ENCODE data around the gene DNAH3.
"Not testable (repeated sequence)": the region's sequence is repeated elsewhere in the genome, so short reads cannot be mapped to it uniquely, and the experiment has no call there.

Gene DNAH3

DNA sequence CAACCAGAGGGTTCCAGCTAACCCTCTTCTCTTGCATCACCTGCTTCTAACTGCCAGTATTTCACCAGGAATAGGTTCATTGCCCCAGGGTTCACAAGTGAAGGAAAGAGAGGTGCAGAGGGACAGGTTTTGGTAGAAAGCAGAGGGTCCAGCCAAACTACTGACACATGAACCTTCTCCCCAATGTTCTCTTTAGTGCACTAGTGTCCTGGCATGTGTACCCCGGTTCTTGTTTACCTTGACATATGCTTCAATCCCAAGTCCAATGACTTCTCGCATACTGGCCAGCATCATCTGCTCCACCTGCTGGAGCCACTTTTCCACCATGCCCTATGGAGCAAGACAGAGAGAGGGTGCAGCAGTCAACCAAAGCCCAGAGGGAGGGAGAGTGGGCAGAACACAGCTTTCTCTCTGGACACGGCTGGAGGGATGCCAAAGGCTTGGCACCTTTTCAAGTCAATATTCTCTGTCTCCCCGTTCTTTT is 90.6 kb downstream of the DNAH3 start:
- Histone ChIP-seq H3K4me3 (no peak overlapping the region), H3K9me3 (ENCODE audit: low read depth, low read length) (no peaks in the 10 kb centered on the region), H3K27ac (no peak overlapping the region), H3K9ac (ENCODE audit: insufficient read length) (no peak overlapping the region), H3K36me3 (ENCODE audit: insufficient read depth, low read length) (no peaks in the 10 kb centered on the region)
- no peak for DNase-seq (ENCODE audit: low read depth, low spot score)
- TF ChIP-seq FOXP2 (optimal IDR thresholded peaks at IDR 0.05; ENCODE audit: control extremely low read depth, extremely low read length, insufficient read depth) (no peak), EZH2 (IDR thresholded peaks at IDR 0.05) (no peak), POLR2AphosphoS5 (IDR thresholded peaks at IDR 0.05; ENCODE audit: borderline replicate concordance, low read depth, low read length) (no peak)

DNA sequence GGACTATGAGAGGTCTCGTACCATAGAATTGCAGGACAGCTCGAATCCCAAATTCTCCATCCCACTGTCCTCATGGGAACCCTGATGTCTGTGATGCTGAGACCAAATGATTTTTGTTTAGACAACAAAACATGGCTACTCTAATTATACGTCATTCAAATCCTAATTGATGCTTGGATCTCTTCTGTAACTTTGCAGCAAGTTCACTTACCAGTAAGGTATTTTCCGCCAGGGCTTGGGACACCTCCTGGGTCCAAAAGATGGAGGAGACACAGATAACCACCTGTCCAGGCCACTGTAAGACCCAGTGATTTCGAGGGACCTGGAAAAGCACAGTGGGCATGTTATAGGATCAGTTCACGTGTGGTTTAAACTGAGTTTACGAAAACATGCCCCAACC is 92.8 kb downstream of the DNAH3 start:
- Histone ChIP-seq H3K4me3 (no peak overlapping the region), H3K9me3 (ENCODE audit: low read depth, low read length) (no peaks in the 10 kb centered on the region), H3K27ac (no peak overlapping the region), H3K36me3 (ENCODE audit: insufficient read depth, low read length) (no peaks in the 10 kb centered on the region), H3K9ac (ENCODE audit: insufficient read length) (no peak overlapping the region)
- TF ChIP-seq POLR2AphosphoS5 (IDR thresholded peaks at IDR 0.05; ENCODE audit: borderline replicate concordance, low read depth, low read length) (no peak), FOXP2 (optimal IDR thresholded peaks at IDR 0.05; ENCODE audit: control extremely low read depth, extremely low read length, insufficient read depth) (no peak), EZH2 (IDR thresholded peaks at IDR 0.05) (no peak)
- no peak for DNase-seq (ENCODE audit: low read depth, low spot score)

DNA sequence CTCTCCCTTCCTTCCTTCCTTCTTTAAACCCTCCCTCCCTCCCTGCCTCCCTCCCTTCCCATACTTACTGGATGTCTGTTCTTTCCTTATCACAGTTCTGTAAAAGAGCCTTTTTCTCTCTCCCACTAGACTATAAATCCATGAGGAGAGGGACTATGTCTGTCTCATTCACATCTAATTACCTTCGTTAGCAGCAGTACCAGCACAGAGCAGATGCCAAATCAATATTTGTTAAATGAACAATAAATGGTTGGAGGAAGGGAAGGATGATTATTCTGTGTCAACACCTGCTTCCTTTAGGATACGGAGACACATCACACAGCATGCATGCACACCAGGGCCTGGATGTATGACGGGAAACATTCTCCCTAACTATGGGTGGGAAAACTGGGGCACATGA is 94.2 kb downstream of the DNAH3 start:
- TF ChIP-seq EZH2 (IDR thresholded peaks at IDR 0.05): no peak
- TF ChIP-seq POLR2AphosphoS5 (IDR thresholded peaks at IDR 0.05; ENCODE audit: borderline replicate concordance, low read depth, low read length): no peak
- TF ChIP-seq FOXP2 (optimal IDR thresholded peaks at IDR 0.05; ENCODE audit: control extremely low read depth, extremely low read length, insufficient read depth): no peak
- Histone ChIP-seq H3K9me3 (ENCODE audit: low read depth, low read length) (no peaks in the 10 kb centered on the region), H3K27ac (no peak overlapping the region), H3K4me3 (no peak overlapping the region), H3K36me3 (ENCODE audit: insufficient read depth, low read length) (no peaks in the 10 kb centered on the region), H3K9ac (ENCODE audit: insufficient read length) (no peak overlapping the region)
- no peak for DNase-seq (ENCODE audit: low read depth, low spot score)

- H3K36me3 ChIP-seq (ENCODE audit: insufficient read depth, low read length); H3K9ac ChIP-seq (ENCODE audit: insufficient read length); H3K9me3 ChIP-seq (ENCODE audit: low read depth, low read length); DNase-seq (ENCODE audit: low read depth, low spot score); H3K4me3 ChIP-seq; H3K27ac ChIP-seq: not testable (repeated sequence)
Observed at GRCh38 chr16:21055738-21056137, 94.9 kb downstream of the DNAH3 start.

GRCh38 chr16:21053590-21053989 is 97.1 kb downstream of the DNAH3 start:
- DNase-seq (ENCODE audit: low read depth, low spot score): no peak
- Histone ChIP-seq H3K4me3 (no peak overlapping the region), H3K27ac (no peak overlapping the region), H3K36me3 (ENCODE audit: insufficient read depth, low read length) (no peaks in the 10 kb centered on the region), H3K9ac (ENCODE audit: insufficient read length) (no peak overlapping the region), H3K9me3 (ENCODE audit: low read depth, low read length) (no peaks in the 10 kb centered on the region)
- no peak for TF ChIP-seq EZH2 (IDR thresholded peaks at IDR 0.05)
- no peak for TF ChIP-seq FOXP2 (optimal IDR thresholded peaks at IDR 0.05; ENCODE audit: control extremely low read depth, extremely low read length, insufficient read depth)
- no peak for TF ChIP-seq POLR2AphosphoS5 (IDR thresholded peaks at IDR 0.05; ENCODE audit: borderline replicate concordance, low read depth, low read length)

DNA sequence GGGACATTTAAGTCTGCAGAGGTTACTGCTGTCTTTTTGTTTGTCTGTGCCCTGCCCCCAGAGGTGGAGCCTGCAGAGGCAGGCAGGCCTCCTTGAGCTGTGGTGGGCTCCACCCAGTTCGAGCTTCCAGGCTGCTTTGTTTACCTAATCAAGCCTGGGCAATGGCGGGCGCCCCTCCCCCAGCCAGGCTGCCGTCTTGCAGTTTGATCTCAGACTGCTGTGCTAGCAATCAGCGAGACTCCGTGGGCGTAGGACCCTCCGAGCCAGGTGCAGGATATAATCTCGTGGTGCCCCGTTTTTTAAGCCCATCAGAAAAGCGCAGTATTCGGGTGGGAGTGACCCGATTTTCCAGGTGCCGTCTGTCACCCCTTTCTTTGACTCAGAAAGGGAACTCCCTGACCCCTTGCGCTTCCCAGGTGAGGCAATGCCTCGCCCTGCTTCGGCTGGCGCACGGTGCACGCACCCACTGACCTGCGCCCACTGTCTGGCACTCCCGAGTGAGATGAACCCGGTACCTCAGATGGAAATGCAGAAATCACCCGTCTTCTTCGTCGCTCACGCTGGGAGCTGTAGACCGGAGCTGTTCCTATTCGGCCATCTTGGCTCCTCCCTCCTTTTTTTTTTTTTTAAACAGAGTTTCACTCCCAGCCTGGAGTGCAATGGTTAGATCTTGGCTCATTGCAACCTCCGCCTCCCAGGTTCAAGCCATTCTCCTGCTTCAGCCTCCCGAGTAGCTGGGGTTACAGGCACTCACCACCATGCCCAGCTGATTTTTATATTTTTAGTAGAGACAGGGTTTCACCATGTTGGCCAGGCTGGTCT is 102.3 kb downstream of the DNAH3 start:
- H3K4me3 ChIP-seq; H3K9ac ChIP-seq (ENCODE audit: insufficient read length); DNase-seq (ENCODE audit: low read depth, low spot score): not testable (repeated sequence)

GRCh38 chr16:21038197-21038596 is 112.4 kb downstream of the DNAH3 start:
- Histone ChIP-seq H3K27ac (no peak overlapping the region), H3K36me3 (ENCODE audit: insufficient read depth, low read length) (no peaks in the 10 kb centered on the region), H3K9ac (ENCODE audit: insufficient read length) (no peak overlapping the region), H3K4me3 (no peak overlapping the region), H3K9me3 (ENCODE audit: low read depth, low read length) (no peaks in the 10 kb centered on the region)
- TF ChIP-seq FOXP2 (optimal IDR thresholded peaks at IDR 0.05; ENCODE audit: control extremely low read depth, extremely low read length, insufficient read depth): no peak
- no peak for TF ChIP-seq POLR2AphosphoS5 (IDR thresholded peaks at IDR 0.05; ENCODE audit: borderline replicate concordance, low read depth, low read length)
- TF ChIP-seq EZH2 (IDR thresholded peaks at IDR 0.05): no peak
- DNase-seq (ENCODE audit: low read depth, low spot score): no peak

More for the DNA sequence above, 102.3 kb downstream of the DNAH3 start:
- not testable (repeated sequence) for H3K9me3 ChIP-seq (ENCODE audit: low read depth, low read length); H3K36me3 ChIP-seq (ENCODE audit: insufficient read depth, low read length); H3K27ac ChIP-seq

DNA sequence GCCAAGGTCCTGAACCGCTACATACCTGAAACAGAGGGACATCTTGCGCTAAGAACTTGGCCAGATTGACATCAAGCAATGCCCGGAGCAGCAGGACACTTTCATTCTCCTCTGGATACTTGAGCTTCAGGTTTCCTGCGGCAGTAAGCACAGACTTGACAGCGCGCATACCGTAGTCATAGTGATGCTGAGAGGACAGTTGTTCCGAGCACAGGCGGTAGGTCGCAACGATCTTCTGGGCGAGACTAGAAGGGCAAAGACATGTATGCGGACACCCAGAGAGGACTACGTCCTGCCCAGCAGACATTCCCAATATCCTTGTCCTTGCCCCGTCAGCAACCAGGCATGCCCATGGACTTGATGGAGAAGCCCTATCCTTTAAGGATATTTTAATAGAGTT is 112.9 kb downstream of the DNAH3 start:
- TF ChIP-seq FOXP2 (optimal IDR thresholded peaks at IDR 0.05; ENCODE audit: control extremely low read depth, extremely low read length, insufficient read depth) (no peak), POLR2AphosphoS5 (IDR thresholded peaks at IDR 0.05; ENCODE audit: borderline replicate concordance, low read depth, low read length) (no peak), EZH2 (IDR thresholded peaks at IDR 0.05) (no peak)
- Histone ChIP-seq H3K9ac (ENCODE audit: insufficient read length) (no peak overlapping the region), H3K4me3 (no peak overlapping the region), H3K27ac (no peak overlapping the region), H3K9me3 (ENCODE audit: low read depth, low read length) (no peaks in the 10 kb centered on the region), H3K36me3 (ENCODE audit: insufficient read depth, low read length) (no peaks in the 10 kb centered on the region)
- no peak for DNase-seq (ENCODE audit: low read depth, low spot score)

DNA sequence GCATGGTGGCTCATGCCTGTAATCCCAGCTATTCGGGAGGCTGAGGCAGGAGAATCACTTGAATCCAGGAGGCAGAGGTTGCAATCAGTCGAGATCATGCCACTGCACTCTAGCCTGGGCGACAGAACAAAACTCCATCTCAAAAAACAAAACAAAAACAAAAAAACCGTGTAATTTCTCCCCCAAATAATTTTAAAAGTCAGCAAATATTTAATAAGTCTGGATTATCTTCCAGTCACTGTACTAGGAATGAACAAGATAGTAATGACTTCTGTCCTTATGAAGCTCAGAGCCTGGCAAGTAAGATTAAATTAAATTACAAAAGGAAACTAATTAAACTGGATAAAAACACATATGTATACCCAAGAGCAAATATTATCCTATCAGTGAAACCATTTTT is 113.5 kb downstream of the DNAH3 start:
- Histone ChIP-seq H3K27ac (no peak overlapping the region), H3K4me3 (no peak overlapping the region), H3K9me3 (ENCODE audit: low read depth, low read length) (no peaks in the 10 kb centered on the region), H3K9ac (ENCODE audit: insufficient read length) (no peak overlapping the region), H3K36me3 (ENCODE audit: insufficient read depth, low read length) (no peaks in the 10 kb centered on the region)
- DNase-seq (ENCODE audit: low read depth, low spot score): no peak
- TF ChIP-seq EZH2 (IDR thresholded peaks at IDR 0.05) (no peak), POLR2AphosphoS5 (IDR thresholded peaks at IDR 0.05; ENCODE audit: borderline replicate concordance, low read depth, low read length) (no peak), FOXP2 (optimal IDR thresholded peaks at IDR 0.05; ENCODE audit: control extremely low read depth, extremely low read length, insufficient read depth) (no peak)

Data from SK-N-MC (cell line).